Loucy (cell line): ENCODE data around the gene P2RX1.

ENCODE experiments used
- EZH2phosphoT487 ChIP-seq: fragments of 200-600 bp; IDR thresholded peaks from 2 replicates; pipeline ENCODE4 v1.6.1; 2018; ENCODE audit warnings: antibody characterized with exemption, mild to moderate bottlenecking, moderate library complexity, borderline replicate concordance
- TF ChIP-seq, protein P1 (sequence below): fragments of 200-600 bp; sonication (generic); conservative IDR thresholded peaks from 2 replicates; pipeline ENCODE4 v1.5.1; 2014; ENCODE audit warnings: mild to moderate bottlenecking, antibody characterized with exemption, low read length

DNA sequence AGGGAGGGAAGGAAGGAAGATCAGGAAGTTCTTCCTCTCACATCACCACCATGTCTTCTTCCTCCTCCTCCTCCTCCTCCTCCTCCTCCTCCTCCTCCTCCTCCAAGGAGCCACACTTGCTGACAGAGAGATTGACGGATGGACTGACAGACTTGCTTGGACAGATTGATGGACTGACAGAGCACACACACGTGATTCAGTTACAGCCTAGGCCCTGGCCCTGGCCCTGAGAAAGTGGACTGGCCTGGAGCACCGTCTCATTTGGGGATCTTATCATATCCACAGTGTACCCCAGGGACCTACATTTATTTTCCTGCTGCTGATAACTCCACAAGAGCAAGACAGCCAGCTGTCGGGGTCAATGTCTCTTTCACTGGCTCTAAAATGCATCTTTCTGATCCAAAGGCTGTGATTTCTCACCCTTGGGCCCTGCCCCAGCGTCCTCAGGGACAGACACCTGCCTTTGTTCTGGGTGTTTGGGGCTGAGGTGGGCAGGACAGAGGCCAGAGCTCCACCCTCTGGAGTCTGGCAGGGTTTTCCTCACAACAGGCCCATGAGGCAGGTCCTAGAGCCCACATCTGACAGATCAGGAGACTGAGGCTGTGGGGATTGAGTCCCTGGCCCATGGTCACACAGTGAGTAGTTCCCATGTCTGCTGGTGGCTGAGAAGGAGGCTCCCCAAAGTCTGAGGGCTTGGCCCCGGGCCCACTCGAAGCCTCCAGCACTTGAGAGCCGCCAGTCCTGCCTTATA lies 2.3 kb upstream of the P2RX1 start:
- TF ChIP-seq, protein P1, sequence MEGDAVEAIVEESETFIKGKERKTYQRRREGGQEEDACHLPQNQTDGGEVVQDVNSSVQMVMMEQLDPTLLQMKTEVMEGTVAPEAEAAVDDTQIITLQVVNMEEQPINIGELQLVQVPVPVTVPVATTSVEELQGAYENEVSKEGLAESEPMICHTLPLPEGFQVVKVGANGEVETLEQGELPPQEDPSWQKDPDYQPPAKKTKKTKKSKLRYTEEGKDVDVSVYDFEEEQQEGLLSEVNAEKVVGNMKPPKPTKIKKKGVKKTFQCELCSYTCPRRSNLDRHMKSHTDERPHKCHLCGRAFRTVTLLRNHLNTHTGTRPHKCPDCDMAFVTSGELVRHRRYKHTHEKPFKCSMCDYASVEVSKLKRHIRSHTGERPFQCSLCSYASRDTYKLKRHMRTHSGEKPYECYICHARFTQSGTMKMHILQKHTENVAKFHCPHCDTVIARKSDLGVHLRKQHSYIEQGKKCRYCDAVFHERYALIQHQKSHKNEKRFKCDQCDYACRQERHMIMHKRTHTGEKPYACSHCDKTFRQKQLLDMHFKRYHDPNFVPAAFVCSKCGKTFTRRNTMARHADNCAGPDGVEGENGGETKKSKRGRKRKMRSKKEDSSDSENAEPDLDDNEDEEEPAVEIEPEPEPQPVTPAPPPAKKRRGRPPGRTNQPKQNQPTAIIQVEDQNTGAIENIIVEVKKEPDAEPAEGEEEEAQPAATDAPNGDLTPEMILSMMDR, result no peak
- TF ChIP-seq EZH2phosphoT487, result no peak
